Activated T-cell treated with anti-CD3 and anti-CD28 coated beads, Interleukin-2, amount 50 U/mL, for 24 hours (primary cell): ENCODE data around the gene MFF.
"Not testable (repeated sequence)": the region's sequence is repeated elsewhere in the genome, so short reads cannot be mapped to it uniquely, and the experiment has no call there.

ENCODE experiments used
- DNase-seq: peaks from one replicate; pipeline ENCODE4 v3.0.0-alpha.2; 2020
- H3K27ac Mint-ChIP-seq: 2 replicates; pipeline ENCODE4 v1.8.0; 2020; ENCODE audit warnings: mild to moderate bottlenecking, mixed read lengths
- H3K27me3 Mint-ChIP-seq: 2 replicates; pipeline ENCODE4 v1.8.0; 2020; ENCODE audit warnings: mixed read lengths
- H3K36me3 Mint-ChIP-seq: 2 replicates; pipeline ENCODE4 v1.8.0; 2020; ENCODE audit warnings: low read depth, mixed read lengths
- H3K4me1 Mint-ChIP-seq: 2 replicates; pipeline ENCODE4 v1.8.0; 2020; ENCODE audit warnings: low read depth, mixed read lengths
- H3K4me3 Mint-ChIP-seq: 2 replicates; pipeline ENCODE4 v1.8.0; 2020; ENCODE audit warnings: mild to moderate bottlenecking, moderate library complexity, mixed read lengths
- H3K9me3 Mint-ChIP-seq: 2 replicates; pipeline ENCODE4 v1.8.0; 2020; ENCODE audit warnings: mixed read lengths

MFF gene

DNA sequence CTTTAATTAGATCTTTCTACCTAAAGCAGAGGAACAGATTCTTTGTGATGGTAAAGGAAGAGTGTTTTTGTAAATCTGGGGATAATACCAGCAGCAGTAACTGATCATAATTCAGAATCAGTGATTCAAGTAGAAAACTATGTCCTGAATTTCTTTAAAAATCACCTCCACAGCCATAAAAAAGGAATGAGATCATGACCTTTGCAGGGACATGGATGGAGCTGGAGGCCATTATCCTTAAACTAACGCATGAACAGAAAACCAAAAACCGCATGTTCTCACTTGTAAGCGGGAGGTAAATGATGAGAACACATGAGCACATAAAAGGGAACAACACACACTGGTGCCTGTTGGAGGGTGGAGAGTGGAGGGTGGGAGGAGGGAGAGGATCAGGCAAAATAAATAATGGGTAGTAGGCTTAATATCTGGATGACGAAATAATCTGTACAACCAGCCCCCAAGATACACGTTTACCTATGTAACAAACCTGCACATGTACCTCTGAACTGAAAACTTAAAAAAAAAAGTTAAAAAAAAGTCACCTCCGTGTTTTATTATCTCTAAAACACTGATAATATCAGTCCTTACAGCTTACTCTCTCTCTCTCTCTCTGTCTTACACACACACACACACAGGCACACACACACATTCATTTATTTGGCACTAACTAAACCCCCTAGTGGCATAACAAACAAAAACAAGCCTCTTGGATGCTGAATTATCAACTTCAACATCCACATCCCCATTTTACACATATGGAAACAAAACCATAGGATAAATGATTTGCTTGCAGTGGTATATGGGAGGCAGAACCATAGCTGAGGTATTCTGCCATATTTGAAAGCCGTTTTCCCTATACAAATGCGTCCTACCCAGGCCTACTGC lies 52.7 kb downstream of the MFF start:
- Mint-ChIP-seq H3K4me1 (peaks cover 30% of the 10 kb centered on the region), H3K36me3 (no peaks in the 10 kb centered on the region), H3K9me3 (peaks cover 5% of the 10 kb centered on the region), H3K4me3 (no peak overlapping the region), H3K27me3 (peaks cover 6% of the 10 kb centered on the region), H3K27ac (no peak overlapping the region)
- no peak for DNase-seq

DNA sequence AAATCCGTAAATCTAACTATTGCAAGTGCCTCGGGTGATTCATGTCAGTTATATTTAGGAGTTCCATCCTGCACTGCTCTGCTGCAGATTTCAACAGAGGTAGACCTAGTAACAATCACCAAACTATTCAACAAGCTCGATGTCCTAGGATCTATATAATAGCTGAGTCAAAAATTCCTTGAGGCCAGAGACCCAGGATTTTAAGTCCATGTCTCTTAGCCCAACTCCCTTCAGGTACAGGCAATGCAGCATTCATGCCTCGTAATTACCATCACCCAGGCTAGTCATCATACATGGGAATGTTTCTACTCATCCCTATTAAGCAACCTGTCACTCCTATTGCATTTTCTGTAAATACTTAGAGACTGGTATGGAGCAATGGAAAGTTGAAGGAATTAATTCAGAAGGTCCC lies 53.3 kb downstream of the MFF start:
- peaks cover 3% of the 10 kb centered on the region for H3K27me3 Mint-ChIP-seq
- H3K9me3 Mint-ChIP-seq = peaks cover 5% of the 10 kb centered on the region
- no peak for DNase-seq
- no peak overlapping the region for H3K4me3 Mint-ChIP-seq
- no peaks in the 10 kb centered on the region for H3K36me3 Mint-ChIP-seq
- peaks cover 26% of the 10 kb centered on the region for H3K4me1 Mint-ChIP-seq
- no peak overlapping the region for H3K27ac Mint-ChIP-seq

DNA sequence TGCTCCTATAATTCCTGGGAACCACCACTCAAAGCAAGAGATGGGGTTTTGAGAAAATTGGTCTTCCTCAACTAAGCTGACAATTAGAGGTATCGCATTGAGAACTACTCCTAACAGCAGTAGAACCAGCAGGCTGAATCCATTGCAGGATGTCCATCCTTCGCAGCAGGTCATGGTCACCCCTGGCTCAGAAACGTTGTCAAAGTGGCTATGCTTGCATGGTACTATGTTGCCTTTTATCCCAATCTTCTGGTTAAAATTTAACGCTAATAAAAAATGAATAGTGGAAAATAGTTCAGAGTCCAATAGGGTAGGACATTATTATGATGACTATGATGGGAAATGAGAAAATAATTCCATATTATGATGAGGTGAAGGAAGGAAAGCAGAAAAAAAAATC lies 54.0 kb downstream of the MFF start, which contains the start of gene TM4SF20:
TSS of gene TM4SF20 (minus strand) at position 212 of the 400 bp plus-strand sequence. CDS start at position 174, 38 bp downstream.
- no peak within 1 kb of the TSS for H3K27ac Mint-ChIP-seq
- peaks cover 3% of the 10 kb centered on the region for H3K27me3 Mint-ChIP-seq
- DNase-seq = no peak
- no peaks in the 10 kb centered on the region for H3K36me3 Mint-ChIP-seq
- no peak within 1 kb of the TSS for H3K4me3 Mint-ChIP-seq
- H3K9me3 Mint-ChIP-seq = peaks cover 5% of the 10 kb centered on the region
- peaks cover 25% of the 10 kb centered on the region for H3K4me1 Mint-ChIP-seq

DNA sequence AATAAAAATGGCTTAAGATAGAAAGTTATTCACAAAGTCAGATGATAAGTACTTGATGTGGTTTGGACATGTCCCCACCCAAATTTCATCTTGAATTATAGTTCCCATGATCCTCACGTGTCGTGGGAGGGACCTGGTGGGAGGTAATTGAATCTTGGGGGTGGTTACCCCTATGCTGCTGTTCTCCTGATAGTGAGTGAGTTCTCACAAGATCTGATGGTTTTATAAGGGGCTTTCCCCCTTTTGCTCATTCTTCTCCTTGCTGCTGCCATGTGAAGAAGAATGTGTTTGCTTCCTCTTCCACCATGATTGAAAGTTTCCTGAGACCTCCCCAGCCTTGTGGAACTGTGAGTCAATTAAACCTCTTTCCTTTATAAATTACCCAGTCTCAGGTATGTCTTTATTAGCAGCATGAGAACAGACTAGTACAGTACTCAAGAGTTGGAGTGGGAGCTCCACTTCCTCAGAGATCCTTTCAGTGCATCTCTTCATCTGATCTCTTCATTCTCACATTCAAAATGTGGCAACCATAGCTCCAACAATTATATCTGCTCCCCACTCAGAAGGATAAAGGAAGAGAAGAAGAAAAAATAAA lies 57.3 kb downstream of the MFF start:
- H3K4me3 Mint-ChIP-seq, H3K27me3 Mint-ChIP-seq, DNase-seq, H3K36me3 Mint-ChIP-seq, H3K9me3 Mint-ChIP-seq: not testable (repeated sequence)
- peaks cover 28% of the 10 kb centered on the region for H3K4me1 Mint-ChIP-seq
- peak overlapping the region; percentile 24 for H3K27ac Mint-ChIP-seq

DNA sequence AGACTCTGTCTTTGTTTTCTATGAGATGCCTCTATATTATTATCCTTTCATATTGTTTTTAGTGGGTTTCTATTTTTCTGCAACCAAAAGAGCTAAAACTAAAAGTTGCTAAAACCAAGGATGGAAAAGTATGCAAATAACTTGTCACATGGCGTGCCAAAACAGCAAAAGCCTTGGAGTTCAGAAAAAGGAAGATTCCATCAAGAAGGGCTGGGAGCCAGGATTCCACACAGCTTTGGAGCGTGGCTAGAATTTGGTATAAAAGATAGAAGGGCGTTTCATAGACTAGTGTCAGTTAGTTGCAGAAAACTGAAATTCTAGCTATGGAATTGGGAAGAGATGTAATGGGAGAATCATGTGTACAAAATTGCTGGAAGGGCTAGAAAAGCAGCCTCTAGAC lies 58.6 kb downstream of the MFF start:
- H3K27me3 Mint-ChIP-seq = no peaks in the 10 kb centered on the region
- H3K4me3 Mint-ChIP-seq = no peak overlapping the region
- no peak overlapping the region for H3K27ac Mint-ChIP-seq
- peaks cover 5% of the 10 kb centered on the region for H3K9me3 Mint-ChIP-seq
- no peak for DNase-seq
- peaks cover 28% of the 10 kb centered on the region for H3K4me1 Mint-ChIP-seq
- no peaks in the 10 kb centered on the region for H3K36me3 Mint-ChIP-seq

DNA sequence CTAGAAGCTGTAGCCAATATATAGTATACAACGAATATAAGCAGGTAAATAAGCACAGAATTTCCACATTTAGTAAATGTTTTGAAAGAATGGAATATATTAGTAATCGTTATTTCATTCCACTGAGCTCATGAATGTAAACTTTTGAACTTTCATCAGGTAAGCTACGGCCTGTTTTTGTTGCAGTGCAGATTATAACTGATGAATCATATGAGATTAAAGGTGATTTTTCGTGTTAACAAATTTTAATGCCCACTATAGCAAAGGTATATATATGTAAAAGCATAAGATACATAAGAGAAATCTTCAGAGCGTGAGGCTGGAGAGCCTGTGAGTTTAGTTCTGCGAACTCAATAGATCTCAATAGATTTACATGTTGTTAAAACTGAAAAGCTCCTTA lies 61.6 kb downstream of the MFF start:
- H3K27me3 Mint-ChIP-seq = no peaks in the 10 kb centered on the region
- no peak for DNase-seq
- H3K36me3 Mint-ChIP-seq = no peaks in the 10 kb centered on the region
- H3K9me3 Mint-ChIP-seq = peaks cover 4% of the 10 kb centered on the region
- H3K4me3 Mint-ChIP-seq = no peak overlapping the region
- H3K4me1 Mint-ChIP-seq = peaks cover 25% of the 10 kb centered on the region
- no peak overlapping the region for H3K27ac Mint-ChIP-seq

DNA sequence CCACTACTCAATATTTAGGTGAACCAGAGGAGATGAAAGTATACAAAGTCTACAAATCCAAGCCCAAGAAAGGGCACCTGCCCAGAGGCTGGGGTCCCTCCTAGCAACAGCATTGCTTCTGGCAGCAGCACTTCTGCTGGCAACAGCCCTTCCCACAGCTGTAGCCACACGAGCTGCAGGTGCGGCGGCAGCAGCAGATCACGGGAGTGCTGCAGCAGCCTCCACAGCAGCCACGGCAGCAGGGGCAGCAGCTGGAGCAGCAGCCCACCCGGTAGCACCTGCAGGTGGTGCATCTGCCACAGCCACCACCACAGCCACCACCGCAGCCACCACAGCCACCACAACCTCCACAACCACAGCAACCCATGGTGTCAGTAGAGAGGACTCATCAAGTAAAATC lies 62.5 kb downstream of the MFF start, which contains the start of gene SCYGR1:
TSS of gene SCYGR1 (minus strand) at position 367 of the 400 bp plus-strand sequence. CDS start at position 367, 0 bp downstream.
- H3K9me3 Mint-ChIP-seq, H3K27me3 Mint-ChIP-seq, H3K36me3 Mint-ChIP-seq, H3K27ac Mint-ChIP-seq, DNase-seq, H3K4me3 Mint-ChIP-seq: not testable (repeated sequence)
- peaks cover 15% of the 10 kb centered on the region for H3K4me1 Mint-ChIP-seq

DNA sequence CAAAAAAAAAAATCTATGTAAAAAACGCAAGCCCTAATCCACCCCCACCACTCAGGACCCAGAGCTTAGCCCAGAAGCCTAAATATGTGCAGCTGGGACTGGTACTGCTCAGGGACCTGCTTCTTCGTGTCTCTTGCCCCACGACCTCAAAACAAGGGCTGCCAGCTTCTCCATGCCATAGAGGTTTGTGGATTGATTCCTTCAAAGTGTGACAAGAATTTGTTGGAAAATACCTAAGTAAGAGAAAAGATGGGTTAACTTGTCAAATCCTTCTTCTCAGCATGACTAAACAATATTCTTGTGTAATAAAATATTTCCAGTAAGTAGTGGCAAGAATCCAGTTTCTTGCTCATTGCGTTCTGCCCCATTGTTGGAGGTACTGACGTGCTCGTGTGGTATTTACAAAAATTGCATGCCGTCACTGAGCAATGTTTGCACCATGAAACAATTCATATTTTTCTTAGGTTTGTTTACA lies 63.5 kb downstream of the MFF start:
- no peak for DNase-seq
- no peak overlapping the region for H3K4me3 Mint-ChIP-seq
- peaks cover 11% of the 10 kb centered on the region for H3K4me1 Mint-ChIP-seq
- no peaks in the 10 kb centered on the region for H3K9me3 Mint-ChIP-seq
- no peaks in the 10 kb centered on the region for H3K27me3 Mint-ChIP-seq
- no peak overlapping the region for H3K27ac Mint-ChIP-seq
- no peaks in the 10 kb centered on the region for H3K36me3 Mint-ChIP-seq

DNA sequence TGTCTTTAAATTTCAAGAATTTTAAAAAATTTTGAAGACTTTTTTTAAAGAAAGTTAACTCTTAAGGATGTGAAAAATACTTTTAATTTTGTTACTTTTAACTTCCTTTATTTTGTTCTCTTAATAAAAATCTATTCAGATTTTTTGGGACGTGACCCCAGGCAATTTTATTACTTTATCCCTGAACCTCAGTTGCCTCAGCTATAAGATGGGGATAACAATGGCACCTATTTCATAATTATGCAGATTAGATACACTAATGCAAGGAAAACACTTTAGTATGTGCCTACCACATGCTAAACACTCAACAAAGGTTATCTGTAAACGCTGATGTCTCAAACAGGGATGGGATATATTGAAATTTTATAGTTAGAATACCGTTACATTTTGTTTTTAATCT lies 64.2 kb downstream of the MFF start:
- no peaks in the 10 kb centered on the region for H3K36me3 Mint-ChIP-seq
- no peaks in the 10 kb centered on the region for H3K27me3 Mint-ChIP-seq
- H3K27ac Mint-ChIP-seq = no peak overlapping the region
- no peak for DNase-seq
- H3K9me3 Mint-ChIP-seq = no peaks in the 10 kb centered on the region
- peaks cover 11% of the 10 kb centered on the region for H3K4me1 Mint-ChIP-seq
- no peak overlapping the region for H3K4me3 Mint-ChIP-seq

DNA sequence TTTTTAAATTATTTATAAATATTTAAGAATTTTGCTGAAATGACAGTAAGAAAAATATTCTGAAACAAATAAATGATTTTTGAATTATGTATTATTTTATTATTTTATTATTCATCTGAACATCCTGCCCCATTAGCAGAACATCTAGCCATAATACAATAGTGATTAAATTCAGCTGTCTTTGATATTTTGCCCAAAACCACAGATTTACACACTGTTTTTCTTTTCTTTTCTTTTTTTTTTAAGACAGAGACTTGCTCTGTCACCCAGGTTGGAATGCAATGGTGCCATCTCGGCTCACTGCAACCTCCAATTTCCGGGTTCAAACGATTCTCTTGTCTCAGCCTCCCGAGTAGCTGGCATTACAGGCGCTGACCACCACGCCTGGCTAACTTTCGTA lies 64.6 kb downstream of the MFF start:
- Mint-ChIP-seq H3K27ac (no peak overlapping the region), H3K9me3 (no peaks in the 10 kb centered on the region), H3K27me3 (no peaks in the 10 kb centered on the region), H3K36me3 (no peaks in the 10 kb centered on the region), H3K4me3 (no peak overlapping the region), H3K4me1 (peaks cover 11% of the 10 kb centered on the region)
- no peak for DNase-seq

DNA sequence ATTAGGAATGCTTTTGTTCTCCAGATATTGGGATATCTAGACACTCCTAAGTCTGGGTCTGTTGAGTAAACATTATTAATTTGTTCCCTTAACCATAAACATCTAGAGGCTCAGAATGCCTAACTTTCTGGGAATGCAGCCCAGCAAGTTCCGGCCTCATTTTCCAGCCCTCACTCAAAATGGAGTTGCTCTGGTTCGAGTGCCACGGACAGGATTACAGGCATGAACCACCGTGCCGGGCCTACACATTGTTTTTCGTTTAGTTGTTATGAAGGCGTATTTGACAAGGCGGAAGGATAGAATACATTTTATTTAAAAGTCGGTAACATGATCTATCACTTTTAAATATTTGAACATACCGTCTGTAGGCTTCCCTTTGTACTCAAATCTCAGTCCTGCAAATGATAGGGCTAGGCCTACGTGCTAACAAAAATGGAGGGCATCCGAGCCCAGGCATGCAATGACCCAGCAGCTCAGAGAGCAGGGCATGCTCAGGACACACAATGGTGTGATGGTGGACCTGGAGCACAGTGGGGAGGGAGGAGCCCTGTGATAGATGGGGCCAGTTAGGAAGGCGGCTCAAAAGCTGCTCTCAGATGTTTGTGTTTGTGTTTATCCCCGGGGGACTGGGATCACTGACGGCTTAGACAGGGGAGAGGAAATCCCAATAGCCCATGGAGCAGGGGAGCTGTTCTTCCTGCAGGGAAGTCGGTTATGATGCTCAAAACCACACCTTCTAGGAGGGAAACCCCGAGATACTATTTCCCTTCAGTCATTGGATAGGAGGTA lies 65.6 kb downstream of the MFF start:
- Mint-ChIP-seq H3K27me3 (no peaks in the 10 kb centered on the region), H3K9me3 (no peaks in the 10 kb centered on the region), H3K4me1 (peaks cover 8% of the 10 kb centered on the region), H3K27ac (no peak overlapping the region), H3K4me3 (no peak overlapping the region), H3K36me3 (no peaks in the 10 kb centered on the region)
- DNase-seq = no peak

DNA sequence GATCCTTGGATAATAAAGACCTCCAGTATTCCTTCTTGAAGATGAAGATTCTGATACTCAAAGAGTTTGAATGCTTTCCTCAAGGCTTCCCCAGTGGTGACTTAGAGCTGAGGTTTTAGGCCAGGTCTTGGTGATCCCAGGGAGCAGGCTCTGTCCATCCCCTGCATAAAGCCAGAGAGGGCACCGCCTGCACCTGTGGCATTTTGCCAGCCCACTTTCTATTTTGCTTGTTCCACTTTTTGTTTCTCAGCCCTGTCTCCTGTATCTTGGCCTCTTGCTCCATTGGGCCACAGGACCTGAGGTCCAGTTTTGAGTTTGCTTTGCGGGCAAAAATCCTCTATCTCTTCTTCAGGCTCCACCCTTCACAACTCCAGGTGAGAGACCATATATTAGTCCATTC lies 69.3 kb downstream of the MFF start:
- Mint-ChIP-seq H3K4me3 (no peak overlapping the region), H3K27ac (no peak overlapping the region), H3K4me1 (peaks cover 10% of the 10 kb centered on the region), H3K9me3 (no peaks in the 10 kb centered on the region), H3K27me3 (no peaks in the 10 kb centered on the region), H3K36me3 (no peaks in the 10 kb centered on the region)
- no peak for DNase-seq

DNA sequence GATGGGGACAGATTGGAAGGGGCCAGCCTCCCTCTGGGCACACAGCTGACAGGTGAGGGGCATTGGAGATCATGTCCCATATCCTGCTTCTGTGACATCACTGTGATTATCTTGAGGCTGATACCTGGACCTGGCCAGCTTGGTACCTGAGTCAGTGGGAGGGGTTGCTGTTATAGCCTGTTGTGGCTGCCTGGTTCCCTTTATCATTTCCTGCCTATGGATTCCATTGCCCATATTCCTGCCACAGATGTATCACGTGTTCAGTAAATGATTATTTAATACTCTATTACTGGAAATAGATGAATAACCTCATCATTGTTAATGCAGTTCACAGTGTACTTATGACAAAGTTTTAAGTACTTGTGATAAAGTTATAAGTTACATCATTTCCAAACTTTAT lies 70.5 kb downstream of the MFF start:
- H3K4me3 Mint-ChIP-seq = no peak overlapping the region
- H3K36me3 Mint-ChIP-seq = no peaks in the 10 kb centered on the region
- DNase-seq = no peak
- H3K27ac Mint-ChIP-seq = no peak overlapping the region
- no peaks in the 10 kb centered on the region for H3K27me3 Mint-ChIP-seq
- H3K4me1 Mint-ChIP-seq = peaks cover 10% of the 10 kb centered on the region
- no peaks in the 10 kb centered on the region for H3K9me3 Mint-ChIP-seq

DNA sequence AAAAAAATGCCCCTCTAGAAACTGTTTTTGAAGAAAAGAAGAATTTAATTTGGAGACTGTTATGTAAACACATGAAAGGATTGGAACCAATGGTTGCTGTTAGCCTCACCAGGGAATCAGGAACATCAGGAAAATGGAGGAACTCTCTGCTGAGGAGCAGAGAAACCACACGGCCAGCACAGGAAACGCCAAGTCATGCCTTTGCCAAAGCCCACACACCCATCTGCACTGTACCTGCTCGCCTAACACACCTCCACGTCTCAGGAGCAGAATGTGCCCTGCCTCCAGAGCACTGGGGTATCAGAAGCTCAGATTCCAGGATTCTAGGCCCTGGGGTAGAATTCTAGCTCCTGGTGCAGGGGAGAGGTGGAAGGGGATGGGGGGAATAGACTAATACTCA lies 72.5 kb downstream of the MFF start:
- H3K27ac Mint-ChIP-seq = peak overlapping the region; percentile 35
- no peaks in the 10 kb centered on the region for H3K9me3 Mint-ChIP-seq
- H3K4me3 Mint-ChIP-seq = no peak overlapping the region
- peaks cover 13% of the 10 kb centered on the region for H3K4me1 Mint-ChIP-seq
- H3K36me3 Mint-ChIP-seq = no peaks in the 10 kb centered on the region
- no peaks in the 10 kb centered on the region for H3K27me3 Mint-ChIP-seq
- no peak for DNase-seq
